Measurements from ENCODE around the gene BRD4.

BRD4 gene

DNA sequence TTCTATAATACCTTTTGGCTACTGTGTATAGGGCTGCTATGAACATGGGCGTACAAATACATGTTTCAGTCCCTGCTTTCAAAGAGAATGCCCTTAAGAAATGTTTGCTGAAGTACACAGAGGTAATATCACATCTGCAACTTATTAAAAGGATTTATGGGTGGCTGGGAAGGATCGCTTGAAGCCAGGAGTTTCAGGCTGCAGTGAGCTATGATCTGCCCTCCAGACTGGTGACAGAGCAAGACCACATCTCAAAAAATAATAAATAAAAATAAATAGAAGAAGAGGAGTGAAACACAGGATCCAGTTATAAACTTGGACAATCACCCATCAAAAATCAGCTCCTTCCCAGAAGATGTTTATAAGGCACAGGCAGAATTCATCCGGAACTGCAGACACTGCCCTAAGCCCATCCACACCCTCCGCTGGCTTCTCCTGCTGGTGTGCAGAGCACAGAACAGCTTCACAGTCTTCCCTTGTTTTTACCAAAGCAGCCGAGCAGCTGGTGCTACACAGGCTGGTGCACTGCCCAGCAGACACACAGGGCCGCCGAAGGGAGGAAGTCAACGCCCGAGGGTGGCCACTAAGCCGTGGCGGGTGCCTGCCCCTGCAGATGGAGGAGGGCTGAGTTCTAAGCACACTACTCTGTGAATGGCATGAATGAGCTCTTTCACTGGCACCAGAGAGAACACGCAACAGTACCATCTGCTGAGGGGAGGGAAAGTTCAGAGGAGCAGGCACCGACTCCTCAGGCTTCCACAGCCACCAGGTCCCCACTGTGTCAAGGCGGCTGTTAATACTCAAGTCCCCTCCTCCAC is 44.0 kb downstream of the BRD4 start:
- DNase-seq: peak; percentile 95

DNA sequence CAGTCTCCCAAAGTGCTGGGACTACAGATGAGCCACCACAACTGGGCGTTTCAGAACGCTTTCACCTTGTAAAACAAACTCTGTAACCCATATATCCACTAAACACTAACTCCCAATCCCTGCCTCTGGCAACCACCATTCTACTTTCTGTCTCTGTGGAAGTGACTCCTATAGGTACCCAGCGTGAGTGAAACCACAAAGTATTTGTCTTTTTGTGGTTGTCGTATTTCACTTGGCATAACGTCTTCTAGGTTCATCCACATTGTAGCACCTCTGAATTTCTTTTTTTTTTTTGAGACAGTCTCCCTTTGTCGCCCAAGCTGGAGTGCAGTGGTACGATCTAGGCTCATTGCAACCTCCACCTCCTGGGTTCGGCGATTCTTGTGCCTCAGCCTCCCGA is 44.8 kb downstream of the BRD4 start:
- DNase-seq: no peak

DNA sequence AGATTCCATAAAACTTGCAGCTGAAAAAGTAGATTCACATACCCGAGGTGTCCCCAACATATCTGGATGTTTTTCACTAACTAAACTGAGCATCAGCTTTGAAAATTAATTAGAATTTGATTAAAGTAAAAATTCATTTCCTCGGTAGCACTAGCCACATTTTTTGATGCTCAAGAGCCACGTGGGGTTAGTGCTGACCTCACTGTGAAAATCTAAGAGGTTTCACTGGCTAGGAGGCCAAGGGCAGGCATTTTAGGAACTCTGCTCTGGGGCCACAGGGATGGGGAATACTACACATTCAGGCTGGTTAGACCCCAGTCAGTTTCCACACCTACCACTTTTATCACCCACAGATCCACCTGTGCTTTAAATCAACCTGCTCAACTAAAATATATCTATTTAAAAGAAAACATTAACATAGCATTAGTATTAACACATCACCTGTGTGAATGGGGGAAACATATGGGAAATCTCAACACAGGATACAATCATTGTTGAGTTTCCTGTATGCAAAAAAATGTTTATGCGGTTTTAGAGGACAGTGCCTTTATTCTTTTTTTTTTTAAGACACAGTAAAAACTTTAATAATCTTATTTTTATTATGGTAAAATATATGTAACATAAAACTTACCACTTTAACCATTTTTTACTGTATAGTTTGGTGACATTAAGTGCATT is 45.5 kb downstream of the BRD4 start:
- DNase-seq: no peak

DNA sequence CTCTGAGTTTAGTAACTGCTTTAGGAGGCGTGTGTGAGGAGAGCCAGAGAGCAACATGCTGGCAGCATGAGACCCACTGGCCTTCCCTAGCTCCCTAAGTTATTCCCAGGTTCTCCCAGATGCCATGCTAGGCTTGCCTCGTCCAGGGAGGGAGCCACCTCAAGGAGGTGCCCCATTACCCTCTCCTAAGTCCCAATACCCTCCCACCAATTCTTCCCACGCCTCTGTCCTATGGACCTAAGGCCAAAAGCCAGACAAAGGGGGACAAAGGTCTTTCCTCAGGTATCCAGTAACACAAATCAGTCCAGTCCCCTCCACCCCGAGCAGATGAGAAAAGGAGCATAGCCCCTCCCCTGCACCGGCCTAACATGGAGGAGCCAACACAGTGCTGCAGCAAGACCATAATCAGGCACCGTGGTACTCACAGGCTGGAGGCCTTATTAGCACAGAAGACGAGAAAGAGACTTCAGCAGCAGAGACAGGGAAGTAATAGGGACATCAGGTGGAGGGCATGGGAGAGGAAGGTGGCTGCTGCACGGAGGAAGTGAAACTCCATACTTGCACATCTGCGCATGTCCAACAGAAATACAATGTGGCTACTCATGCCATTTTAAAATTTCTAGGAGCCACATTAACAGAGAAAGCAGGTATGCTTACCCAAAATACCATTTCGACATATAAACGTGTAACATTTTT is 46.3 kb downstream of the BRD4 start:
- DNase-seq: no peak

DNA sequence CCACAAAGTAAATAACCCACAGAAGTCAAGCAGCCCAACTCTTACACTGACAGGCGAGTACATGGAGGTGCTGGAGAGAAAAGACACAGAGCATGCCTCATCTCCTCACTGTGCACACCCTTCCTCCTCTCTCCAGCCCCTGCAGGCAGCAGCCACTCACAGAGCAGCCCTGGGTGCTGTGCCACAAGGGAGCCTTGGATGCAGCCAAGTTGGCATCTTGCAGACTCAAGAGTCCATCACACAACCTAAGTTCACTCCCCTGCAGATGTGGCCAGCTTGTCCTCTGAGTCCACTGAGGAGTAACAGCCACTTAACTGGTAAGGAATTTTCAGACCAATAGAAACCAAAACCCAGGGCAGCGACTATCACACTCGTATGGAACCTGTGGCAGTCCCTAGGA is 47.4 kb downstream of the BRD4 start:
- no peak for DNase-seq

DNA sequence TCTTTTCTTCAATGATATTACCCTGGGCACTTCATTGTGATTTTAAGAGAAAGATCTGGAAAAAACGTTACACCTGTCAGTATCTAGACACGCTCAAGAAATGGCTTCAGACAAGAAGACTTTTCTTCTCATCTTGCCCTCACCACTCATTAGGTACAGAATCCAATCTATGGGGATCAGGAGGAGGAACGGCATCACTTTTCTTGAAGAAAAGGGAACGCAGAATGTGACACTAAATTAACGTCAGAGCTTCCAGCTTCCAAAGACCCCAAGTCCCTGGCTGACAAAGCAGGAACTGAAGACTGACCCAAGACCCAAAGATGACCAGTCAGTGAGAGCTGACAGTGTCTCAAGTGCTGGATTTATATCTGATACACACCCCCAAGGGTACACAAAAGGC is 48.2 kb downstream of the BRD4 start:
- no peak for DNase-seq

DNA sequence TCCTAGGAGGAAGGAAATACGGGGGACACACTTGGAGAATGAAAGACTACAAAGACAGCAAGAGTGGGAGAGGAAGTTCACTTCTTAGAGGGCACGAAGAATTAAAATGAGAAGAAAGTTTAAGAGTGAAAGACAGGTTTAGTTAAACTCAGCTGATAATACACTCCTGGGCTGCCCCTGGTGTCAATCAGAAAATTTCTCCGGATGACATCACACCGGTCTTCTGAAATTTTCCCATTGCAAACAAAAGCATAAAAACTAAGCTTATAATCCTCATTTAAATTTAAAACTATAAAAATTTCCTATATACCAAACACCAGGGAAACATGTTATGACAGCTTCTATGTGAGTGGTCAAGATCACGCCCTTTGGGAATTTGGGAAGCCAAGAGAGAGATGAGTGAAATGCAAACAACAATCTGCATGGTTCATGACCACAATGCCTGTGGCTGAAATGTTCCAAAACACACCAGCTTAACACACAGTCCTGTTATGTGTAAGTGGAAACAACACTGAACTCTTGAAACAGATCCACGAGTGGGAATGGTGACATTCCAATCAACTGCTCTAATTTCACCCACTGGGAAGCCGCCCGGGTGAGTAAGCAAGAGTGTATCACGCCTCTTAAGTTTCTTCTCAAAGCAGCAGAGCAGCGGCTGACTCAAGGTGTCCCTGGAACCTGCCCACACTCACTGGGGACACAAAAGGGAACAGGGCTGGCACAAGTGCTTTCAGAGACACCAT is 49.0 kb downstream of the BRD4 start:
- DNase-seq: peak; percentile 27

DNA sequence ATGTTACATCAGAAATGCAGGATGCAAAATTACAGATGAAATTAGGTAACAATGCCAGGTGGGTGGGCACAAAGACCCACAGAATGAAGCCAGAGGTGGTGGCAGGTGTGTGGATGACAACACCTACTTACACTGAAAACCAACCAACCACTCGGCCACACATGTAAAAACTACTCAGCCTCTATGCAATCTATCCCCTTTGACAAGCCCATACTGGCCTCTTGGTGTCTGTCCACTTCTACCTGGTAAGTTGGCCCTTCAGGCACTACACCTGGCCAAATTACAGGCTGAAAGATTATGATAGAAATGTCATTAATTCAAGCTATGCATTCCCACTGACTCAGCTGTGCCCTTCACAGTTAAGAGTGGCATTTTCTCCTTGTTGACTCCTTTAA is 50.0 kb downstream of the BRD4 start:
- DNase-seq: peak; percentile 70

DNA sequence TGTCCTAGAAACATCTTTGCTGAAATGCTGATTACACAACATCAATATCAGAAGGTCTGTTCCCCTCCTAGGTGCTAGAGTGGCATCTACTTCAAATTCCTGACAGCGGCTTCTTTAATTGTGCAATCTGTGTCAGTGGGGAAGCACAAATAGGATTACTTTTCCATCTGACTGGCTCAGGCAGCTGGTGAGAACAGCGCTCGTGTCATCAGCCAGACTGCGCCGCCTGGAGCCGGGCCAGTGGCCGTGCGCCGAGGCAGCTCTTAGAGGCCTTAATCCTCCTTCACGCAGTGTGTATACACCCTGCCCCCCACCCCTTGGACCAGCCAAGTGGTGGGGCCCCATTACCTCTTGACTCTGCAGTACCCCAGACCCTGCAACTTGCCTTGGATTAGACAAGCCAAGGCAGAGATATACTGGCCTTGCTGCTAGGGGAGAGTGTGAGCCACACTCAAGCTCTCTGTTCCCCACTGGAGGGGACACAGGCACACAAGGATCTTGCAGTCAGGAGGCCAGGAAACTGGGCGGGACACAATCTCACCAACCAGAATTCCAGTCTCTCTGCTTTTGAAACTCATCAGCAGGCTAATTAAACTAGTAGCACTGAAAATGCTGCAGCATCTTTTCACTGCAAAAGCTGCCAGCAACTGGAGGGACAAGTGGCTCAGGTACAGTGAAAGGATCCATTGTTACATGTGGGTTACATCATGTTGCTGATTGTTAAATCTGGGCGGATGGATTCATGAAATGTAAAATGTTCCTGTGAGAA is 51.2 kb downstream of the BRD4 start:
- DNase-seq: peak; percentile 89

DNA sequence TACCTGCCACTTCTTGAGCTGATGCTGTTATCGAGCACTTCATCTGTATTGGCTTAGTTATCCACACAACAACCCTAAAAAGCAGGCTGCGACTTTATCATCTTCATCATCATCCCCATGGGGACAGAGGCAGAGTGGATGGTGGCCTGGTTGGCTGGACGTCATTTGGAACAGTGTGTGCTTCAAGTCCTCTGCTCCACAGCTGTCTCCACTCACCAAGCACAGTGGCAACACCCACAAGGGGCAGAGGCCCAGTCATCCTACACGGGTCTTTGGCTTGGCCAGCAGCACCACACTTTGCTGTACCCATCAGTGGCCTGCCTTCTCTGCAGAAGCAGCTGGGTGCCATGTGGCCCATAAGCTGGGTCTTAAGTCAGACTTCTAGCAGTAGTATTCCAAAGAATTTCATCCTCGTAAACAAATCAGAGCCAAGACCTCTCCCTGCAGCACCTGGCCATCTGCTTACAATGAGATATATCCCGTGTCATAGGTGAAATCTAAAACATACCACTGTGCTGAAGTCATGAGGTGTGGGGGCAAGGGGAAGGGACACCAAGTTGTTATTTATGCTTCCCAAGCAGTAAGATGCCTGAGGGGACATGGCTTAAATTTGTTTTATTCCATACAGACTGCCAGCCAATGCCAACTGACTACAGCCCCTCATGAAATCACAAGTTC is 52.2 kb downstream of the BRD4 start:
- DNase-seq: peak; percentile 52

DNA sequence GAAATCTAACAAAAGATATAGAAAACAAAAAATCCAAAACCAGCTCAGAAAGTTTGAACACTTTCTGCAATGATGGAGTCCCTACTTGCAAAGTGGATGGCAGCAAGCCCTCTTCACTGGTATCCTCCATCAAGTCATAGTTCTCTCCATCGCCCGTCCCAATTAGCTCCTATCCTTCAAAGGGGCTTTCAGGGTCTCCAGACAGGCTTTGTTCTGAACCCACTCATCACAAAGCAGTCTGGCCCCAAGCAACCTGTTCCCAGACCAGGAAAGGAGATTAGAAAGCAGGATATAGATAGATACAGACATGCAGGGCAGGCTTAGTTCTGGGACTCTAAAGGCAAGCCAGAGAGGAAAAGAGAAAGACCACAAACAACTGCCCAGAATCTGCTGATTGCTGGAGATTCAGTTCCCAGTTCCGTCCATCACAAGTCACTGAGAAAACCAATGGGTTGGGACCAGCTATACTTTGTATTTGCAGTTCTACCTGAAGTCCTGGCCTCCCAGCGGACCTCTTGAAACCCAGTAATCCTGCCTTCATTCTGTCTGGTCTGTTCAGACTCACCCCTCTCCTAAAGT is 52.9 kb downstream of the BRD4 start:
- DNase-seq: no peak

DNA sequence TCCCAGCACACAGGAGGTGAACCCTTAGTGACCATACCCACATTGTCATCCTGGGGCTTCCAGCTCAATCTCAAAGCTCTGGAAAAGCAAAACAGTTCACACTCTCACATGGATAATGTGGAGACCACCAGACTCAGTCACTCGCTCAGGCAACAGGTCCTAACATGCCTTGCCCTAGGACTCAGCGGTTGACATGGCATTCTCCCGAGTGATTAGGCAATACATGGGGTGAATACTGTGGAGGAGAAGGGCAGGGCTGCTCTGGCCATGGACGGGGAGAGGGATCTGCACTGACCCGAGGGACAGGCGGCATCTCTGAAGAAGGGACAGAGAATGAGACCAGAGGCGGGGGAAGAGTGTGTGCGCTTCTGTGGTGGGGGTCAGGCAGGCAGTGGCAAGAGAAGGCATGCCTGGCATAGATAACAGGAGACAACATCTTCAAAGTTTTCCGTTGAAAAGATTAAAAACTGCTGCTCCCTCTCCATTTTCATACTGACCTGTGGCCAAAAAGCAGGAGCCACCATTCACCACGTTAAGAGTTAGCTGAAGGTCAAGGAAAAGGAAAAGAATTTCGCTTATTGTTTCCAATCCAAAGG is 55.6 kb downstream of the BRD4 start:
- DNase-seq: no peak

DNA sequence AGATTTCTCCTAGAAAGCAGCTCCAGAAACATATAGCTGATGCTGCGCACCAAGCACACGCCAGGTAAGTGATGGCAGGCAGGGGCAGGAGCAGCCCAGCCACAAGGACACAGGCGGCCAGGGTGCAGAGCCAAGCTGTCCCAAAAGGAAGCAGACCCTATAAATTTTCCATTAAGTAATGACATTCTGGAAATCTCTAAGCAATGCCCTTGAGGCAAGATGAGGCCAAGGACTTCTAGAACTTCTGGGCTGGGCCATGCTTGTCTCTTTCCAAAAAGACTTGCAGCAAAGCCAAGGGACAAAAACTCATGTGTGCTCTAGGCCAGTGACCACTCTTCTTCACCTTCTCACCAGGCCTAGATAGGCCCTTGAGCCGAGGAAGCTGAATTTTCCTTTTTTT is 57.9 kb downstream of the BRD4 start:
- no peak for DNase-seq

DNA sequence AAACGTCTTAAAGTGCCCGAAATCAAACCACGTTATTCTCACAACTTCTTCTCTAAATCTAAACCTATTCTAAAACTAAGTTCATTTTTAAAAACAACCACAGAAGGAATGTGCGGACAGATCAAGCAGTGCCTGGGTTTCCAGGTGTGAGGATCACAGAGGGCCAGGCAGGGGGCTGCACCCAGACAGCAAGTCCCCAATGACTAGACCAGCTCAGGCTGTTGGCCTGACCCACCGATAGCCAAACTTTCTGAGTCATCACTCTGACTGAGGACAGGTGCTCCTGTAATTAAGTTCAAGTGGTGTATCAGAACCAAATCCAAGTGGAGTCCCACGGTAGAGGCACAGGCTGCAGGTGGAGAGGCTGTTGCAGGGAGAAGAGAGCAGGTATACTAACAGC is 62.5 kb downstream of the BRD4 start:
- DNase-seq: no peak

DNA sequence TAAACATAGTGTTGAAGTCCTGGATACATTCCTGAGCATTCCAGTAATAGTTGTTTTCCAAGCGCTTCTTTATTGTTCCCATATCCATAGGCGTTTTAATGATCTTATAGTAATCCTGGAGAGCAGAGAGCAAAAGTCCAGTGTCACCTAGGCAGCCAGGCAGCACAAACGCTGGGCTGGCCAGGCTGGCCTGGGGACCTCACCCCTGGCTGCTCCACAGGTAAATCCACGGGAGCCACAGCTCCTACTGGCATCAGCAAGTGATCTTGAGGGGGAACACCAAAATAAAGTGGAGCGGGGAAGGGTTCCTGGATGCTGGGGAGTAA is 63.4 kb downstream of the BRD4 start:
- DNase-seq: no peak

DNA sequence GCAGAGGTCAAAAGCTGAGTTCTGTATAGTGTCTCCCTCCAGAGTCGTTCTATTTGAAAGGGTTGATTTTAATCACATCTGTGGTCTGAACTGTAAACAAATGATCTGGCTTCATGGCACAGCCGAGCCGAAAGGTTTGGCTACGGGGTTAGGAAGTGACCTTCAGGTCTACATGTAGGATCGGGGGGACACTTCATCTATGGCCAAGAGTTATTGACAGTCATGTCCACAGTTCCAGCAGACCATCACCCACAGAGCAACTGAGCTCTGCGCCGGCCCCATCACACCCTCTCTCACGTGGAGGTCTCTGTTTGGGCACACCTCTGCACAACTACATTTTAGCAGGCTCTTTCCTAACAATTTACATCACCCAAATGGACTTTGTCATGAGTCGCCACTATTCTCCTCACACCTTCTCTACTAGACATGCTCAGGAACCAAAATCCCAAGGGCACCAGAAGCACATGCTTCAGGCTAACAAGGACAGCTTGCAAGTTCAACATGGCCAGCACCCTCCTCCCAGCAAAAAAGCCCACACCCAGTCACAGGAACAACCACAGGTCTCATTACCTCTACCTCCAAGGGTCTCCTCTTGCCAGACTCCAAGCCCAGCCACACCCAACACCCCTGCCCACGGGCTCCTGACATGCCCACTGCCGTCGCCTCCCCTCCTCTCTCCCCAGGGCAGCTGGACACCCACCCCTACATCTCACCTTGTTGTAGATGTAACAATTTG is 64.0 kb downstream of the BRD4 start:
- no peak for DNase-seq

DNA sequence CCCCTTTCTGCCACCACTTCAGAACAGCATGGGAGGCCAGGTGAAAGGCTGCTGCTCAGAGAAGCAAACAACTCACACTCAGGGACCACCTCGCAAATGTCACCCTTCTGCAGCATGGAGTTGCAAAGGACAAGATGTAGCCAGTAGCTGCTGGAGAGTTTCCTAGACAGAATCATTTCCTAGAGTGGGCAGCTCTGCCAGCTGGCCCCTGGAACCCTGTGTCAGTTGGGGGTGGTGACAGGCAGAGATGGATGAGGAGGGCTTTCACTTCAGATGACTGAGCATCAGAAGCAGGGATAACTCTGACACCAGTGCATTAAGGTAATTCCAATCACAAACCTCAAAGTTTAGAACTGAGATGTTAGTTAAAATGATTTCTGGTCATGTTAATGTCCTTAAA is 65.7 kb downstream of the BRD4 start:
- DNase-seq: no peak

DNA sequence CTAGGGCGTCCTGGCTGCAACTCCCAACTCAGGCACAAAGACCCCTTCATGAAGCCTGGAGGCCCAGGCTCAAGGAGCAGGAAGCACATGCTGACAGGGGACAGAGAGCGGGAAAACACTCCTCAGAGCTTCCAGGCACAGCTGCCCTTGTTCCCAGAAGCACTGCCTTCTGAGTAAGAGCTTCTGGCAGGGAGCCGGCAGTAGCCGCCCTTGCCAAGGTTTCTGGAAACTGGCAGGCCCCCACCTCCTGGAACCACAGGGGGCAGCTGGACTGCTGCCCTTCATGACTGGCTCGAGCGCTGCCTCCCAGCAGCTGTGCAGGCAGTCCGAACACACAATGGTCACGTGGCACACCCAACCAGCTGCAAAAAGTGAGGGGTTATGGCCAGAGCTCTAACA is 66.5 kb downstream of the BRD4 start:
- peak; percentile 63 for DNase-seq

DNA sequence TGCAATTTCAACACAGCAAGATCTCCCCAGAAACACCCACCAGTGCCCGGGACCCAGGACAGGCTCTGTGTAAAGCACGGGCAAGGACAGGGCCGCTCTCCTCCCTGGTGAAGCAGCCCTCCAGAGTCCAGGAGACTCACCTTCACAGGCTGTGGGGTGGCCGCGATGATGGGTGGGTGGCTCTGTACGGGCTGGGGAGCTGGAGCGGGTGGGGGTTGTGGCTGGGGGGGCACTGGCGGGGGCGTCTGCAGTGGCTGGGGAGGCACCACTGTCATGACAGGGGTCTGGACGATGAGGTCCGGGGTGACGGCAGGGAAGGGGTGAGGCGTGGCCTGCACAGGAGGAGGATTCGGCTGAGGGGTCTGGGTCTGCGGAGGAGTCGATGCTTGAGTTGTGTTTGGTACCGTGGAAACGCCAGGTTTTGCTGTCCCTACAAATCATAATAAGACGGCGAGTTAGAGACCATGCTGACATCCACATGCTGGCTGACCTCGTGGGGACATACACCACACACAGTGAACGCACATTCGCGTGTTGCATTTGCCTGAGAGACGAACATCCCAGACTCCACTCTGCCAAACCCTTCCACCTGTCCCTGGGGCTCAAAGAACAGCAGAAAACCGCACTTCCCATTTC is 67.0 kb downstream of the BRD4 start:
- no peak for DNase-seq

DNA sequence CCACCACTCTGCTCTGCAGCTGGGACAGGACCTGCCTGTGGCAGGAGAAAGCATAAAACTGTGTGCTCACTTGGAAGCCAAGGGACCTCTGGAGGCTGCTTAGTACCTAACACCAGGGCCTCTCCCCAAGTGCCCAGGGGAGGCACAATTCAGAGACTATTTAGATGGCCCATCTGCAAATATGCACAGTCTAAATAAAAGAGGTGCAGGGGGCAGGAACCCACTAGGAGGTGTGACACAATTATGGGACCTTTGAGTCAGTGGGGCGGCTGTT is 67.5 kb downstream of the BRD4 start:
- no peak for DNase-seq
